Mucosa of descending colon (tissue), 3 donors: ENCODE results near the gene FARP1. TPM values are rescaled to one million over a fixed set of nuclear protein-coding genes. Genes with fewer than 3 reads are reported as not detected.

ENCODE experiments used
- ATAC-seq: fragments of 200-7000 bp; cut with Tn5 transposase; one replicate; pipeline ENCODE4 v1.9.1; 2020; ENCODE audit warnings: mild to moderate bottlenecking, moderate library complexity
- DNase-seq, 3 donors: peaks; one replicate each; pipeline ENCODE4 v3.0.0-alpha.2; 2020
- H3K36me3 ChIP-seq: fragments of 200-600 bp; one replicate; pipeline ENCODE4 v1.8.0; 2021; ENCODE audit warnings: low read depth, mild to moderate bottlenecking
- H3K4me1 ChIP-seq: fragments of 200-600 bp; one replicate; pipeline ENCODE4 v1.8.0; 2021; ENCODE audit warnings: low read depth, mild to moderate bottlenecking
- H3K4me3 ChIP-seq: fragments of 200-600 bp; one replicate; pipeline ENCODE4 v1.8.0; 2021; ENCODE audit warnings: mild to moderate bottlenecking
- H3K9me3 ChIP-seq: fragments of 200-600 bp; one replicate; pipeline ENCODE4 v1.8.0; 2021; ENCODE audit warnings: mild to moderate bottlenecking
- CTCF ChIP-seq: fragments of 200-600 bp; IDR thresholded peaks from one replicate; pipeline ENCODE4 v1.8.0; 2022; ENCODE audit warnings: antibody characterized with exemption, mild to moderate bottlenecking
- intact Hi-C, 2 donors: fragments of 100-400 bp; cut with DNase I in 1 of 2; cut with micrococcal nuclease in 1 of 2; formaldehyde crosslinking; loops; one replicate each; pipeline versions ENCODE4 v1.11.0 to v1.11.1; 2022; cut with DNase I, micrococcal nuclease
- total RNA-seq, 3 donors: library from RNA; stranded (reverse); fragmentation: NEBNext Ultra II Directional in 2 of 3; extraction: Animal tissue kit (Norgen Biotek cat#: 25700) in 2 of 3; gene quantifications; one replicate each; pipeline versions ENCODE4 v1.2.1 to v1.2.4, GENCODE V29; 2021 to 2023
- donor health status: DM: no; HTN: no; CAD: no; lungs with moderate emphysema.
- donor health status: DM: no; HTN: no; CAD: no.
- donor health status: DM: no; HTN: yes; CAD: no.

Gene FARP1
- total RNA-seq, 3 donors from 2014 or later = 44.4 to 111 (median 53.6) TPM

- DNase-seq = no peak
- Histone ChIP-seq H3K4me1 (no peaks in the 10 kb centered on the region), H3K9me3 (no peaks in the 10 kb centered on the region), H3K36me3 (no peaks in the 10 kb centered on the region), H3K4me3 (no peak overlapping the region)
- TF ChIP-seq CTCF = no peak
- intact Hi-C loops = no loop called here
- no peak for ATAC-seq
These were observed 41.9 kb downstream of the FARP1 start for GRCh38 chr13:98184792-98185191.

GRCh38 chr13:98187155-98187964 lies 44.5 kb downstream of the FARP1 start:
- Histone ChIP-seq H3K9me3 (no peaks in the 10 kb centered on the region), H3K4me3 (no peak overlapping the region), H3K4me1 (peaks cover 9% of the 10 kb centered on the region), H3K36me3 (no peaks in the 10 kb centered on the region)
- no peak for ATAC-seq
- no peak for DNase-seq
- intact Hi-C loops = no loop called here
- TF ChIP-seq CTCF = no peak

GRCh38 chr13:98187965-98188261 lies 45.0 kb downstream of the FARP1 start:
- Histone ChIP-seq H3K4me1 (peaks cover 9% of the 10 kb centered on the region), H3K9me3 (no peaks in the 10 kb centered on the region), H3K36me3 (no peaks in the 10 kb centered on the region), H3K4me3 (no peak overlapping the region)
- intact Hi-C loops = no loop called here
- TF ChIP-seq CTCF = no peak
- DNase-seq = no peak
- ATAC-seq = no peak

GRCh38 chr13:98188544-98189166 lies 45.8 kb downstream of the FARP1 start:
- no peak overlapping the region for H3K4me3 ChIP-seq
- no peaks in the 10 kb centered on the region for H3K9me3 ChIP-seq
- intact Hi-C loops = no loop called here
- H3K4me1 ChIP-seq = peaks cover 9% of the 10 kb centered on the region
- ATAC-seq = no peak
- no peaks in the 10 kb centered on the region for H3K36me3 ChIP-seq
- no peak for TF ChIP-seq CTCF
- no peak for DNase-seq

- no peak for ATAC-seq
- H3K4me3 ChIP-seq = no peak overlapping the region
- no peak for DNase-seq
- no peaks in the 10 kb centered on the region for H3K9me3 ChIP-seq
- TF ChIP-seq CTCF = no peak
- no peaks in the 10 kb centered on the region for H3K36me3 ChIP-seq
- peaks cover 9% of the 10 kb centered on the region for H3K4me1 ChIP-seq
- intact Hi-C loops = no loop called here
These were observed 47.1 kb downstream of the FARP1 start for GRCh38 chr13:98189841-98190505.
